IPS DF 19.7 (cell line): Measurements from ENCODE around the gene TXNDC17.
"Not testable (repeated sequence)": the region's sequence is repeated elsewhere in the genome, so short reads cannot be mapped to it uniquely, and the experiment has no call there.

Experiments
- DNase-seq: peaks from one replicate; pipeline ENCODE4 v3.0.0-alpha.2; 2013; ENCODE audit warnings: low read depth, low spot score

Gene TXNDC17

DNA sequence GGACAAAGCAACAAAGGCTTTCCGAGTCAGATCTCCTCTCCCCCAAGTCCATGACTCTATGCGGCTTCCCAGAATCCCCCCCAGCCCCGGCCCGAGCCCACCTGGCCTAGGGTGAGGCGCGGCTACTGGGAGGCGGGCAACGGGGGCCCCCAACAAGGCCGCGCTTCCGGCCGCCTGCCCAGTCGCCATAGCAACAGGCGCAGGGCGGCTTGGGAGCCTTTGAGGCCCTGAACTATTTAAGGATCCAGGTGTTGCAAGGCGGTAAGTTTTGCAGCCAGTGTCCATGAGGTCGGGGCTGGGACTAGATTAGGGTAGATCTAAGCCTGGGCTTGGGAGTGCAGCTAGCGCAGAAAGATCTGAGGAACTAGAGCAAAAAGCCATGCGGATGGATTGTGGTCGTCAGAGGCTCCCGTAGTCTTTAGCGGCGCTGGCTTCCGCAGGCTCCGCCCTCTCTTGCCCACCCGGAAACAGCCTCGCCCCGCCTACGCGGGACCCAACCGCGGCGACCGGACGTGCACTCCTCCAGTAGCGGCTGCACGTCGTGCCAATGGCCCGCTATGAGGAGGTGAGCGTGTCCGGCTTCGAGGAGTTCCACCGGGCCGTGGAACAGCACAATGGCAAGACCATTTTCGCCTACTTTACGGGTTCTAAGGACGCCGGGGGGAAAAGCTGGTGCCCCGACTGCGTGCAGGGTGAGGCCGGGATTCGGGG, at the start of gene TXNDC17, which contains the start of gene KIAA0753:
TSS of gene TXNDC17 (plus strand) at position 525 of the 711 bp plus-strand sequence. CDS start at position 548, 23 bp downstream.
TSS of gene KIAA0753 (minus strand) at position 176 of the 711 bp plus-strand sequence. CDS start 5,608 bp downstream, outside the sequence.
- no peak for DNase-seq

DNA sequence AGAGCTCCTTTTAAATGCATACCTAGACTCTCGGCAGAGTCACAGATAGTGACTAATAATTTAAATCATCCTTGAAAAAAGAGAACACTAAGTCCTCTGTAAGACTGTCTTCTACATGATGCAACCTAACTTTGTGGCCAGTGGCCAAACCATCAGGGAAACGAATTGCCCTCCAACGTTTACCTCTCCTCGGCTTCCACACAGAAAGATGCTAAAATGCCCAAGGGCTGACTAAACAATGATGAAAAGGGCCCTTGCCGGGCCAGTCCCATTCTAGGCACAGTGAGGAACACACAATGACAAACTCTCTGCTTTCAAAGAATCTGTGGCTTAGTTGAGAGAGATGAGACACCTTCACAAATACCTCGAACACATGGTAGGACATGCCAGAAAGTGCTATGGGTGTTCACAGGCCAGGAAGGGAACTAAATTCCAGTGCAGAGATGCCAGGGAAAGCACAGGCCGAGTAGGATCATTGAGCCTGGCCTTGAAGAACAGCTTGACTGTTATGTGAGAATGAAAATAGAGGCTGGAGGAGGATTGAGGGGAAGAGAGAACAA, 49.2 kb upstream of the TXNDC17 start:
- DNase-seq, result no peak

DNA sequence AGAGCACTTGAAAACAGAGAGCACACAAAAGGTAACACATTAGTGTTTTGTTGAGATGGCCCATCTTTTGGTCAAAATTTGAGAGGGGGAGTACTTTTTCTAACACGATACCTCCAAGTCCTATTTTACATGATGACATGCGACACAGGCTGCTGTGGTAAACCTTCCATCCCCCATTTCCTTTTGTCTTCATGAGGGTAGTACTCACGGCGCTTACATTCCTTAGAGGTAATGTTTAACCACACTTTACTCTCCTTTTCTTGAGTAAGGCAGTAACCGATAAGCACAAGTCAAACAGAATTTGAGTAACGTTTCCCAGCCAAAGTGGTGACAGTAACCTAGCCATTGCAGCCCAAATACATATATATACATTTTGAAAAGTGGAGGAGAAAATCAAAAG, 48.7 kb upstream of the TXNDC17 start:
- no peak for DNase-seq

DNA sequence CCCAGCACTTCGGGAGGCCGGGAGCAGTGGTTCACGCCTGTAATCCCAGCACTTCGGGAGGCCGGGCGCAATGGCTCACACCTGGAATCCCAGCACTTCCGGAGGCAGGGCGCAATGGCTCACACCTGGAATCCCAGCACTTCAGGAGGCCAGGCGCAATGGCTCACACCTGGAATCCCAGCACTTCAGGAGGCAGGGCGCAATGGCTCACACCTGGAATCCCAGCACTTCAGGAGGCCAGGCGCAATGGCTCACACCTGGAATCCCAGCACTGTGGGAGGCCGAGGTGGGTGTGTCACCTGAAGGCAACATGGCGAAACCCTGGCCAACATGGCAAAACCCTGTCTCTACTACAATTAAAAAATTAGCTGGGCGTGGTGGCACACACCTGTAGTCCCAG, 47.5 kb upstream of the TXNDC17 start:
- not testable (repeated sequence) for DNase-seq

GRCh38 chr17:6596081-6596480, 44.8 kb upstream of the TXNDC17 start:
- no peak for DNase-seq

DNA sequence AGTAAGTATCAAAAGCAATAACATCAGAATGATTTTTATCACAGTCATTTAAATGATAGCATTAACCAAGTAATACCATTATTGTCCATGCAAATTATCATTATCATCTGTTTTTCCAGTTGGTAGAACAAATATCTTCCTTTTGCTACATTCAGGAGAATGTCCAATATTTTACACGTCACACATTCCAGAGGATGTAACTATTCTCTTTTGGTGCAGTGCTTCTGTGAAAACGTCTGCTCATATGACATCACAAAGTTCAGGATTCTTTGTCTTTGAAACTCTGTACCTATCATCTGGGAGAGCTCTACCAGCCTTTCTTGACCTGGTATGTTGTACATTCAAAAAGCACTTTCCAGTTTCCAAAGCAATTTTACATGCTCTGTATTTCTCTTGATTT, 44.3 kb upstream of the TXNDC17 start:
- no peak for DNase-seq

- no peak for DNase-seq
Measured at GRCh38 chr17:6596941-6597340, 43.9 kb upstream of the TXNDC17 start.

DNA sequence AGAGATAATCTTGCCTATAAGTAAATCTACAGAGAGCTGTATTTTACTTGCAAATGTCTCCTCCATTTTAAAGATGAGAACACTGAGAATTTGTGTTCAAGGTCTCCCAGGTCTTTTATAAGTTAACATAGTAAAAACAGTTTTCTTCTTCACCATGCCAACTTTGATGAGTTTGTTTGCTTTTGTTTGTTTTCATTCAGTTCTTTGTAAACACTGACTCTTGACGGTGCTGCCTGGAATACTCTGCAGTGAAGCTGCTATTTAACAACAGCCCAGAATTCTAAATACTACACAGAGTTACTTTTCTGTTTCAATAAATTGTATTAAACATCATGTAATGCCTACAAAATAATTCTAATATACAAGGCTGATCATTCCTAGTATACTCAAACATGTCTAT, 43.1 kb upstream of the TXNDC17 start:
- DNase-seq, result no peak

GRCh38 chr17:6599364-6599763, 41.5 kb upstream of the TXNDC17 start:
- no peak for DNase-seq

GRCh38 chr17:6602141-6602540, 38.7 kb upstream of the TXNDC17 start:
- no peak for DNase-seq

DNA sequence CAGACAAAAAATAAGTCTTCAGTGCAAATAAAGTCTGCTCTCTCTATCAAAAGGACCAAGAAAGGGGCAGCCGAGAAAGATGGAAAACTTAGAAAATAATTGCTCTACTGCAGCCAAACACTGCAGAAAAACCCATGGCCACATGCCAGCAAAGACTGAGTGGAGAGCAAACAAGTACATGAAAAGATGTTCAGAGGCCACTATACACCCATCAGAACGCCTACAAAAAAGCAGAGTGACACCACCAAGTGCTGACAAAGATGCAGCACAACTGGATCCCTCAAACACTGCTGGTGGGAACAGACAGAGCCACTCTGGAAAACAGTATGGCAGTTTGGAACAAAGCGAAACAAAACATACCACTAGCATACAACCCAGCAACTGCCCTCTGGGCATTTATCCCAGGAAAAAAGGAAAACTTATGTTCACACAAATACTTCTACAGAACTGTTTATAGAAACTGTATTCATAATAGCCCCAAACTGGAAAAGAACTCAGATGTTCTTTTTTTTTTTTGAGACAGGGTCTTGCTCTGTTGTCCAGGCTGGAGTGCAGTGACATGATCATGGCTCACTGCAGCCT, 37.0 kb upstream of the TXNDC17 start:
- no peak for DNase-seq

GRCh38 chr17:6605142-6605541, 35.7 kb upstream of the TXNDC17 start:
- no peak for DNase-seq

DNA sequence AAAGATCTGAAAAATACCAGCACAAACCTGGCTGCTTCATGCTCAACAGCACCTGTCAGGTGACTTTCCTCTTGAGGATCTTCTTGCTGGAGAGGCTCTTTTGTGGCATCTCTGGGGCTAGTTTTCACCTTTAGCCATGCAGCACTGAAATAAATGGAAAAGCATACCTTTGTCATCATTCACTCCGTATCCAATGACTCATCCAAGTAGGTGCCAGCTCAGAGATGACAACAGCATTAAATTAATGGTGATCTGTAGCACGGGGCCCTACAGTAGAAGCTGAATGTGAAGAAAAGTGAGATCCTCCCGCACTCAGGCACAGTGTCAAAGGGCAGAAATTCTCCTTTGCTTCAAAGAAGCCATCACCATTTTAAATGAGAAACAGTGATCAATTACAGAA, 32.5 kb upstream of the TXNDC17 start:
- DNase-seq, result no peak

DNA sequence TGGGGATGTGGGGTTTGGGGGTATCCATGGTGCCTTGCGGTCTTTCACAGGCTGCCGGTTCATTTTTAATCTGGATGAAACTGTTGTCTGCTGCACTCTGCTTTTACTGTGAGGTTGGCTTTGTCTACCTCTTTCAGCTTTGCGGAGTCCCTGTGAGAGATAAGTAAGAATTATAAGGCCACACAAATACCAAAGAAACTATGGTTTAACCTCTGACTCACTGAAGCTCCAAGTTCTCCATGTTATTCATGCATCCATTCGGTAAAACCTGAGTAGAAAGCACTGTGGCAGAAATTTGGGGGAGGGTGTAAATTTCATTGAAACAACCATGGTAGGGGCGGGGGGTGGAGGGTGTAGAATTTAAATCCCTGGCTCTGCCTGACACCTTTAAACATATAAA, 30.8 kb upstream of the TXNDC17 start:
- DNase-seq, result no peak

DNA sequence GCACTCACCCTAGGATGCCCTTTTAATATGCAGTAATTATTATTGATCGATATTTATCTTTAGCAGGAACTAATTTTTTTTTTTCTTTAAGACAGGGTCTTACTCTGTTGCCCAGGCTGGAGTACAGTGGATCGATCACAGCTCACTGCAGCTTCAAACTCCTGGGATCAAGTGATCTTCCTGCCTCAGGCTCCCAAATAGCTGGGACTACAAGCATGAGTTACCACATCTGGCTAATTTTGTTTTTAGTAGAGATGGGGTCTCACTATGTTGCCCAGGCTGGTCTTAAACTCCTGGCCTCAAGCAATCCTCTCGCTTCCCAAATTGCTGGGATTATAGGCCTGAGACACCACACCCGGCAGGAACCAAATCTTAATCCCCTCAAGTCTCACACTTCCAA, 29.6 kb upstream of the TXNDC17 start:
- DNase-seq, result no peak

- no peak for DNase-seq
Measured at GRCh38 chr17:6623941-6624340, 16.9 kb upstream of the TXNDC17 start.

DNA sequence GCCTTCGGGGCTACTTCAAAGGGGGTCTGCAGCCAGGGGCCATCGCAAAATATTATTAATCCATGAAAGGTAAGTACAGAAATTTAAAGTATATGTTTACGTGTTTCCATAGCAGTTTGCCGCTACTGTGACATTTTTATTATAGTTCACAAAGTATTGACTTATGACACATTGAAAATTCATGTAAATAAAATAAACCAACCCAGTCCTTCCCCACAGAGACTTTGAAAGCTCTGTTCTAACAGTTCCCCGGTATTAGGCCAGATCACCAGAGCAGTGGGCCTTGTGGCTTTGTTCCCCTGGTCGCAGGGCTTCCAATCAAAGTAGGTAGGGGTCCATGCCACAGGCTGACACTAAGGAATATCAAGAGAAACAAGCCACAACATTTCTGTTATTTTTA, 14.2 kb upstream of the TXNDC17 start:
- DNase-seq, result no peak

DNA sequence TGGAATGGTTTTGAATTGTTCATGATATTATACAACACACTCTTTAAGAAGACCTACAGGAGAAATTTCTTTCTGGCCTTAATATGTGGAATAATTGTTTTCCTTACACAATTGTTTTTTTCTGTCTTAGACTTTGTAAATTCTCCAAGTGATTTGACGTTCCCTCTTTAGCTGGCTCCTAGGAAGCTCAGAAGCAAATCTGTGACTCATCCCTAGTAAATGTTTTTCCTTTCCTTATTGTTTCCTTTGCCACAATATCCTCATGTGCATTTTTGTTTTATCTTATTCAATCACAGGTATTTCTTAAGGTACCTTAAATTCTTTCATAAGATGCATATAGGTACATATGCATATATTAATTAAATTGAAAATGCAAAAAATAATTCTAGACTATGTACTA, 13.8 kb upstream of the TXNDC17 start:
- no peak for DNase-seq

- no peak for DNase-seq
Measured at GRCh38 chr17:6630390-6630789, 10.5 kb upstream of the TXNDC17 start.

GRCh38 chr17:6632530-6632929, 8.3 kb upstream of the TXNDC17 start:
- DNase-seq, result no peak

GRCh38 chr17:6633263-6633662, 7.6 kb upstream of the TXNDC17 start:
- DNase-seq, result no peak

DNA sequence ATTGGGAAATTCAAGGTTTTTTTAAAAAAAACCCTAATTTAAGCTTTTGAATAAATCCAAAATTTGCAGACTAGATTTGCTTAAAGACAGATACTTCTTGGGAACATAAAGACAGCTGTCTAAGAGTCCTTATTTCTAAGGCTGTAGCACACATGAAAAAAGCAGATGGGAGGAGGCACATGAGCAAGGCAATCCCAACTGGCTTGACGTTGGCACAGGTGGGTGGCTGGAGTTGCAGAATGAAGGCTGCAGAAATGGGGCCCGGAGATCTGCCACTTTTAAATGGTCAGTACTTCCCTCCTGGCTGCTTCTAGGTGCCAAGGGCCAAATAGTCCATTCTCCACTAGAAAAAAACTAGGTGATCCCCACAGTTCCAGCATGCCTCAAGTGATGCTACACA, 4.8 kb upstream of the TXNDC17 start:
- DNase-seq, result no peak
